OCI-LY7 (cell line): ENCODE data around the gene CAPN9. TPM values are rescaled to one million over a fixed set of nuclear protein-coding genes. Genes with fewer than 3 reads are reported as not detected.

Source experiments
- BruUV-seq: library from RNA; stranded (reverse); fragments of 400-500 nt; replicated peaks from 2 replicates; lab custom pipeline; 2021; lab: Mats Ljungman, UMichigan
- CTCF ChIA-PET: fragments of 300-600 bp; sonication (Branson Sonifier 250); formaldehyde crosslinking; loops from one replicate; lab custom pipeline; 2022; ENCODE audit warnings: antibody characterized with exemption; ENCODE audit not compliant: unreplicated experiment; lab: Charles Lee
- POLR2A ChIA-PET: fragments of 300-600 bp; sonication (Branson Sonifier 250); formaldehyde crosslinking; loops from one replicate; lab custom pipeline; 2022; ENCODE audit warnings: antibody characterized with exemption; lab: Charles Lee
- DNase-seq: peaks from one replicate; pipeline ENCODE4 v3.0.0-alpha.2; 2015; ENCODE audit warnings: low spot score
- H2AFZ ChIP-seq: fragments of 200-600 bp; sonication (generic), shearing (Covaris generic); 2 replicates; pipeline ENCODE4 v1.6.1; 2014; ENCODE audit warnings: mild to moderate bottlenecking, antibody characterized with exemption, low read length, moderate library complexity
- H3K27ac ChIP-seq: fragments of 200-600 bp; sonication (generic); 2 replicates; pipeline ENCODE4 v1.5.1; 2014; ENCODE audit warnings: mixed run types, low read depth, mild to moderate bottlenecking, moderate library complexity, low read length, inconsistent platforms; ENCODE audit not compliant: poor library complexity, severe bottlenecking
- H3K36me3 ChIP-seq: fragments of 200-600 bp; sonication (generic); 2 replicates; pipeline ENCODE4 v1.6.1; 2014; ENCODE audit warnings: mild to moderate bottlenecking, antibody characterized with exemption, low read length, moderate library complexity, mixed read lengths; ENCODE audit not compliant: insufficient read depth
- H3K4me1 ChIP-seq: fragments of 200-600 bp; sonication (generic); 2 replicates; pipeline ENCODE4 v1.5.1; 2014; ENCODE audit warnings: mild to moderate bottlenecking, low read length; ENCODE audit not compliant: insufficient read depth, poor library complexity, severe bottlenecking
- H3K4me2 ChIP-seq: fragments of 200-600 bp; sonication (generic); 2 replicates; pipeline ENCODE4 v1.6.1; 2014; ENCODE audit warnings: mild to moderate bottlenecking, low read length
- H3K4me3 ChIP-seq: fragments of 200-600 bp; sonication (generic); 2 replicates; pipeline ENCODE4 v1.5.1; 2014; ENCODE audit warnings: mild to moderate bottlenecking, low read depth, low read length; ENCODE audit not compliant: poor library complexity, severe bottlenecking
- H3K79me2 ChIP-seq: fragments of 200-600 bp; sonication (generic); 2 replicates; pipeline ENCODE4 v1.6.1; 2016; ENCODE audit warnings: low read depth, mild to moderate bottlenecking, low read length, moderate library complexity, mixed read lengths; ENCODE audit not compliant: insufficient read depth
- H3K9me2 ChIP-seq: fragments of 200-600 bp; sonication (generic); 2 replicates; pipeline ENCODE4 v1.6.1; 2016; ENCODE audit warnings: mild to moderate bottlenecking, low read length, mixed read lengths; ENCODE audit not compliant: insufficient read depth
- H3K9me3 ChIP-seq: fragments of 200-600 bp; sonication (generic); 2 replicates; pipeline ENCODE4 v1.6.1; 2014; ENCODE audit warnings: mild to moderate bottlenecking, mixed run types, low read length, mixed read lengths
- H4K20me1 ChIP-seq: fragments of 200-600 bp; sonication (generic); 2 replicates; pipeline ENCODE4 v1.6.1; 2014; ENCODE audit warnings: mild to moderate bottlenecking, antibody characterized with exemption, low read length, moderate library complexity, mixed read lengths; ENCODE audit not compliant: insufficient read depth
- EZH2phosphoT487 ChIP-seq: fragments of 200-600 bp; sonication (generic); IDR thresholded peaks from 2 replicates; pipeline ENCODE4 v1.6.1; 2018; ENCODE audit warnings: low read depth, borderline replicate concordance, mild to moderate bottlenecking, mixed run types, antibody characterized with exemption, low read length, moderate library complexity, mixed read lengths
- intact Hi-C: fragments of 100-400 bp; cut with micrococcal nuclease; formaldehyde crosslinking; loops from one replicate; pipeline ENCODE4 v1.10.0; 2022; ENCODE audit not compliant: unreplicated experiment
- total RNA-seq, 2 experiments: library from RNA; depleted of rRNA in 1 of 2; stranded (reverse); fragments of >200 nt in 1 of 2; shearing (Covaris generic) in 1 of 2; gene quantifications; 2 replicates each; pipeline ENCODE4 v1.2.3, GENCODE V29; 2014 to 2022
- TF ChIP-seq, protein P1 (sequence below): fragments of 200-600 bp; sonication (generic); conservative IDR thresholded peaks from 2 replicates; pipeline ENCODE4 v1.5.1; 2014; ENCODE audit warnings: mild to moderate bottlenecking, antibody characterized with exemption, low read length, moderate library complexity, mixed read lengths

CAPN9 gene
- total RNA-seq, 2 experiments from 2014 or later: not detected

DNA sequence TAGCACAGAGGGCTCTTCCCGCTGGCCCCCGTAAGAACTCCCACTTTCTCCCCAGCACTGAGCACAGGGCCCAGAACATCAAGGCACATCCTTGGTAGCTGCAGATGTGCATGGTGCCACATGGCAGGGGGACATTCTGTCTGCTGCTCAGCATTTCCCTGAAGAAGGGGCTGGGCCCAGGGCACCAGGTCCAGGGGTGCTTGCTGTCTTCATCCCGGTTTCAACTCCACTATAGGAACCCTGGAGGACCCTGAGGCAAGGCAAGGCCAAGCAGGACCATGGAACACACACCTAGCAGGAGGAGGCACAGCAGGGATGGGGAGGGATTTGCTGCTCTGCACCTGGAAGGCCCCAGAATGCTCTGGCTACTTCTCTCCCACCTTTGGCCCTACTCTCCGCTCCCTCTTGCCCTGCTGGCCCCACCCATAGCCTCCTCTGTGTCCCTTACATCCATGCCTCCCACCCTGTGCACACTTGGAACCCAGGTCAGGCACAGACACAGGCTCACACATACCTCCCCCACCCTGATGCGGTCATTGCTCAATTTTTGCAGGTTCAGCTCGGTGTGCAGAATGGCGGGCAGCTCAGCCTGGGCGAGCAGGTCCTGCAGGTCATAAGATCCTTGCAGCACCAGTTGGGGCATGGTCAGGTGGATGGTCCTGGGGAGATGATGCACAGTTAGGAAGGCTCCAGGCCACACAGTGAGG is 43.4 kb upstream of the CAPN9 start:
- intact Hi-C loops: no loop called here
- ChIA-PET POLR2A (no interaction called here), CTCF (no interaction called here)
- H3K4me3 ChIP-seq: no peak overlapping the region
- no peaks in the 10 kb centered on the region for H3K9me2 ChIP-seq
- no peaks in the 10 kb centered on the region for H4K20me1 ChIP-seq
- no peak for TF ChIP-seq EZH2phosphoT487
- TF ChIP-seq, protein P1, sequence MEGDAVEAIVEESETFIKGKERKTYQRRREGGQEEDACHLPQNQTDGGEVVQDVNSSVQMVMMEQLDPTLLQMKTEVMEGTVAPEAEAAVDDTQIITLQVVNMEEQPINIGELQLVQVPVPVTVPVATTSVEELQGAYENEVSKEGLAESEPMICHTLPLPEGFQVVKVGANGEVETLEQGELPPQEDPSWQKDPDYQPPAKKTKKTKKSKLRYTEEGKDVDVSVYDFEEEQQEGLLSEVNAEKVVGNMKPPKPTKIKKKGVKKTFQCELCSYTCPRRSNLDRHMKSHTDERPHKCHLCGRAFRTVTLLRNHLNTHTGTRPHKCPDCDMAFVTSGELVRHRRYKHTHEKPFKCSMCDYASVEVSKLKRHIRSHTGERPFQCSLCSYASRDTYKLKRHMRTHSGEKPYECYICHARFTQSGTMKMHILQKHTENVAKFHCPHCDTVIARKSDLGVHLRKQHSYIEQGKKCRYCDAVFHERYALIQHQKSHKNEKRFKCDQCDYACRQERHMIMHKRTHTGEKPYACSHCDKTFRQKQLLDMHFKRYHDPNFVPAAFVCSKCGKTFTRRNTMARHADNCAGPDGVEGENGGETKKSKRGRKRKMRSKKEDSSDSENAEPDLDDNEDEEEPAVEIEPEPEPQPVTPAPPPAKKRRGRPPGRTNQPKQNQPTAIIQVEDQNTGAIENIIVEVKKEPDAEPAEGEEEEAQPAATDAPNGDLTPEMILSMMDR: no peak
- H2AFZ ChIP-seq: no peak overlapping the region
- BruUV-seq: no TSS peak
- no peak overlapping the region for H3K4me2 ChIP-seq
- H3K27ac ChIP-seq: no peak overlapping the region
- H3K36me3 ChIP-seq: no peaks in the 10 kb centered on the region
- no peaks in the 10 kb centered on the region for H3K79me2 ChIP-seq
- H3K9me3 ChIP-seq: no peaks in the 10 kb centered on the region
- H3K4me1 ChIP-seq: no peaks in the 10 kb centered on the region
- no peak for DNase-seq

DNA sequence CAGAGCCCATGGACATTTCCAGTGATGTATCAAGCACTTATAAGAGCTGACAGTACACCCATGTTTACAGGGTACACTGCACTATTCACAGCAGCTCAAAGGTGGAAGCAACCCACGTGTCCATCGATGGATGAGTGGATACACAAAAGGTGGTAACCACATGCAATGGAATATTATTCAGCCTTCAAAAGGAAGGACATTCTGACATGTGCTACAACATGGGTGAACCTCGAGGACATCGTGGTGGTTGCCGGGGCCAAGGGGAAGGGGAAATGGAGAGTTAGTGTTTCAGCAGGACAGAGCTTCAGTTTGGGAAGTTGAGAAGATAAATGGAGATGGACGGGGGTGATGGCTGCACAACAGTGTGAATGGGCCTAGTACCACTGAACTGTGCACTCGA is 42.4 kb upstream of the CAPN9 start:
- Histone ChIP-seq H3K27ac (no peak overlapping the region), H3K4me3 (no peak overlapping the region), H3K9me2 (no peaks in the 10 kb centered on the region), H4K20me1 (no peaks in the 10 kb centered on the region), H3K79me2 (no peaks in the 10 kb centered on the region), H2AFZ (no peak overlapping the region), H3K9me3 (no peaks in the 10 kb centered on the region), H3K4me1 (no peaks in the 10 kb centered on the region), H3K4me2 (no peak overlapping the region), H3K36me3 (no peaks in the 10 kb centered on the region)
- CTCF ChIA-PET: no interaction called here
- POLR2A ChIA-PET: no interaction called here
- TF ChIP-seq EZH2phosphoT487: no peak
- TF ChIP-seq, protein P1: no peak
- BruUV-seq: no TSS peak
- intact Hi-C loops: no loop called here
- DNase-seq: no peak

DNA sequence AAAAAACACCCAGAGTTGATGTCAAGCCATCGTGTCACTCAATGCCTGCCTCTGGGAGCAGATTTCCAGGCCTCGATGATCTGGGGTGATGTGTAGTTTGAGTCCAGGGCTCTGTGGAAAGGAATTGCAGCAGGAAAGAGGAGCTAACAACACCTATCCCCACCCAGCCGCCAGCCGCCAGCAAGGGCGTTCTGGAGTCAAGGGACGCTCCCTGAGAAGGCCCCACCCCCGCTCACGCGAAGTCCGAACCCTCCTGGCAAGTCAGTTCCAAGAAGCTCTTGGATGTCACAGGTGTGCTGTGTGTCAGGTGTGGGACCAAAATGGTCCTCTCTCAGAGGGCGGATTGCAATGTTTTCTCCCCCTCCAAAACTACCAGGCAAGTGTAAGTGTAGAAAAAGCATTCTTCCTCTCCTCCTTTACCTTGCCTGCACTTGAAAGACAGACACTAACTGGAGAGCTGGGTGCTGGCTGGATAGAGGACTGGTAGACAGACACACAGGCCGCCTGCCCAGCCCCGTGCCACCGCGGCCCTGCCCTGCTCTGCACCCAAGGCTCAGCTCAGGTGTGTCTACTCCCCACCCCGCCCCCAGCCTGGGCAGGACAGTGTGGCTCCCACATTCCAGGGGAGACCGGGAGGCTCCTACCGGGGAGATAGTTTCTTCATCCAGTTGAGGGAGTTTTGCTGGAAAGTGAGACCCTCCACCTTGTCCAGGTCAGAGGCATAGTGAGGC is 41.7 kb upstream of the CAPN9 start:
- ChIA-PET CTCF (no interaction called here), POLR2A (interaction anchor here (0.7 kb wide), 1 partner anchor 796 kb away, joined by 3 read pairs; no protein-coding TSS in a partner anchor)
- no peak overlapping the region for H2AFZ ChIP-seq
- intact Hi-C loops: no loop called here
- no peaks in the 10 kb centered on the region for H3K9me3 ChIP-seq
- H3K27ac ChIP-seq: no peak overlapping the region
- H3K4me2 ChIP-seq: no peak overlapping the region
- no peak for TF ChIP-seq EZH2phosphoT487
- TF ChIP-seq, protein P1: no peak
- no peaks in the 10 kb centered on the region for H3K79me2 ChIP-seq
- no peak for DNase-seq
- BruUV-seq: no TSS peak
- H3K4me1 ChIP-seq: no peaks in the 10 kb centered on the region
- H3K36me3 ChIP-seq: no peaks in the 10 kb centered on the region
- no peaks in the 10 kb centered on the region for H3K9me2 ChIP-seq
- H4K20me1 ChIP-seq: no peaks in the 10 kb centered on the region
- H3K4me3 ChIP-seq: no peak overlapping the region
